Progenitor cell of endocrine pancreas (in vitro differentiated cells): ENCODE data around the gene KIFAP3. TPM values are rescaled to one million over a fixed set of nuclear protein-coding genes. Genes with fewer than 3 reads are reported as not detected.

Experiments used
- DNase-seq: peaks from one replicate; pipeline ENCODE4 v3.0.0; 2021; ENCODE audit warnings: low spot score; ENCODE audit not compliant: unreplicated experiment
- H3K27ac Mint-ChIP-seq: 2 replicates; pipeline ENCODE4 v1.8.0; 2021; ENCODE audit warnings: mild to moderate bottlenecking, moderate library complexity, mixed read lengths
- H3K27me3 Mint-ChIP-seq: 2 replicates; pipeline ENCODE4 v1.8.0; 2021; ENCODE audit warnings: mixed read lengths
- H3K36me3 Mint-ChIP-seq: 2 replicates; pipeline ENCODE4 v1.8.0; 2022; ENCODE audit warnings: mixed read lengths; ENCODE audit not compliant: insufficient read depth
- H3K4me1 Mint-ChIP-seq: 2 replicates; pipeline ENCODE4 v1.8.0; 2021; ENCODE audit warnings: low read depth, mixed read lengths
- H3K4me3 Mint-ChIP-seq: 2 replicates; pipeline ENCODE4 v1.8.0; 2021; ENCODE audit warnings: low read depth, mild to moderate bottlenecking, moderate library complexity, mixed read lengths
- H3K9me3 Mint-ChIP-seq: 2 replicates; pipeline ENCODE4 v1.8.0; 2021; ENCODE audit warnings: low read depth, mixed read lengths
- CTCF ChIP-seq: fragments of 200-600 bp; sonication (generic); IDR thresholded peaks from one replicate; pipeline ENCODE4 v1.5.0; 2021; ENCODE audit warnings: antibody characterized with exemption, mild to moderate bottlenecking; ENCODE audit not compliant: unreplicated experiment
- total RNA-seq: library from RNA; stranded (reverse); gene quantifications from 2 replicates; pipeline ENCODE4 v1.2.1, GENCODE V29; 2021

The KIFAP3 gene
- total RNA-seq, 1 donor from 2014 or later = 24.6 TPM

GRCh38 chr1:169970114-169970513, 104.4 kb downstream of the KIFAP3 start:
- no peak for DNase-seq

GRCh38 chr1:169968174-169968573, 106.3 kb downstream of the KIFAP3 start:
- Mint-ChIP-seq H3K4me1 (no peaks in the 10 kb centered on the region), H3K4me3 (no peak overlapping the region), H3K9me3 (no peaks in the 10 kb centered on the region), H3K27ac (no peak overlapping the region), H3K36me3 (no peaks in the 10 kb centered on the region), H3K27me3 (no peaks in the 10 kb centered on the region)
- no peak for DNase-seq
- TF ChIP-seq CTCF = no peak

More at GRCh38 chr1:169970114-169970513, 104.4 kb downstream of the KIFAP3 start:
- Mint-ChIP-seq H3K27ac (no peak overlapping the region), H3K4me3 (no peak overlapping the region), H3K9me3 (no peaks in the 10 kb centered on the region), H3K36me3 (no peaks in the 10 kb centered on the region), H3K27me3 (no peaks in the 10 kb centered on the region), H3K4me1 (no peaks in the 10 kb centered on the region)
- TF ChIP-seq CTCF = no peak

GRCh38 chr1:169964206-169964605, 110.3 kb downstream of the KIFAP3 start:
- TF ChIP-seq CTCF = no peak
- Mint-ChIP-seq H3K9me3 (no peaks in the 10 kb centered on the region), H3K27ac (no peak overlapping the region), H3K36me3 (no peaks in the 10 kb centered on the region), H3K27me3 (no peaks in the 10 kb centered on the region), H3K4me3 (no peak overlapping the region), H3K4me1 (no peaks in the 10 kb centered on the region)
- DNase-seq = no peak

DNA sequence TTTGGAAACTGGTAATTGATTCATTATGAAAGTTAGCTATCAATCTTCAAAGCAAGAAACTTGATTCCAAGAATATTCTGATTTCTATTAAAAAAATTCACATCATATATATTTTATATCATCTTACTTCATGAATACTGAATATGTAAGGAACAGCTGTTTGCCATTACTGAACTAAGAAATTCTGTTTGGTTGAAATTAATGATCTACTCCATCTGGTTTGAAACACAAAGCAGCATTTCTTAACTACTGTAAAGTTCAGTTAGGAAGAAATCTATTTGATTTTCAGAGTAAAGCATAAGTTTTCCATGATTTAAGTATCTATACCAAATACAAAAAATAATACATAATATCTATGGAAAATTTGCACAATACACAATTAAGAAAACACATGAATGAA, 114.8 kb downstream of the KIFAP3 start:
- H3K36me3 Mint-ChIP-seq = no peaks in the 10 kb centered on the region
- H3K4me3 Mint-ChIP-seq = no peak overlapping the region
- H3K9me3 Mint-ChIP-seq = no peaks in the 10 kb centered on the region
- H3K4me1 Mint-ChIP-seq = no peaks in the 10 kb centered on the region
- H3K27me3 Mint-ChIP-seq = no peaks in the 10 kb centered on the region
- no peak overlapping the region for H3K27ac Mint-ChIP-seq
- DNase-seq = no peak
- TF ChIP-seq CTCF = no peak

- Mint-ChIP-seq H3K36me3 (no peaks in the 10 kb centered on the region), H3K27ac (no peak overlapping the region), H3K4me3 (no peak overlapping the region), H3K9me3 (no peaks in the 10 kb centered on the region), H3K4me1 (no peaks in the 10 kb centered on the region), H3K27me3 (no peaks in the 10 kb centered on the region)
- no peak for TF ChIP-seq CTCF
- no peak for DNase-seq
Observed at GRCh38 chr1:169958987-169959386, 115.5 kb downstream of the KIFAP3 start.
